GM18526 (cell line): Measurements from ENCODE around the gene COL1A2.

Experiments used
- POLR2A ChIP-seq: IDR thresholded peaks from 3 replicates; pipeline ENCODE4 v1.6.1; 2011; ENCODE audit not compliant: insufficient read length; ENCODE audit errors: extremely low read depth

Gene COL1A2

DNA sequence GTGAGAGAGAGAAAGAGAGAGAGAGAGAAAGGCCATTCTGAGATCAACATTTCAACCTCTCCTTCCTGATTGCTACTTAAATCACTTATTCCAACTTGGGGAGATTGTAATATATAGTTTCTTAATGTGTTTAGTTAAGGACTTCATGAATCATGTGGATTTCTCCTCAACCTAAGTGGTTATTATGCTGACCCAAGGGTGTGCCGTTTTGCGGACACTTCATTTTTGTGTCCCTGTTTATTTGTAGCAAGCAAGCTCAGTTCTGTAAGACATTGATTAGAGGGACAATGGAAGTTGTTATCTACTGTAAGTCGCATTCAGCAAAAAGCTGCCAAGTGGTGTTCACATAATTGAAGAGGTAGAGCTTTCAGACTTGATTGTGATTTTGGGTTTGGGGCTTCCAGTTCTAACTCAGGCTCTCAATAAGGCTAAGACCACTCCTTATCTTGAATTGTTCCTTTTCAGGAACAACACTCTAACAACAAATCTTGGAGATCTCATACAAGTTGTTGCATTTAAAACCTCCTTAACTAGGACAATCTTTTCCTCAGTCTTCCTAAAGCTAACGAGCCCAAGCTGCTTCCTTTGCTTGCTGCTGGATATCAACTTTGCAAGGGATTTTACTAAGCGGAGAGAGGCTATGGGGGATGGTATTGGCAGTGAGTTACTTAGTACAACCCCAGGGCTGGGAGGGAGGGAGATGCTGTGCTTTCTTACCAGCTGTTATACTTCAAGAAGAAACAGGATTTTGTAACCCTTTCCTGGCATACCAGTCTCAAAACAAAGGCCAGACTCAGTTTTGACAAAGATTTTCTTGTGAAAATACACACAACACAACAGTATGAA, 19.8 kb upstream of the COL1A2 start:
- TF ChIP-seq POLR2A: no peak

DNA sequence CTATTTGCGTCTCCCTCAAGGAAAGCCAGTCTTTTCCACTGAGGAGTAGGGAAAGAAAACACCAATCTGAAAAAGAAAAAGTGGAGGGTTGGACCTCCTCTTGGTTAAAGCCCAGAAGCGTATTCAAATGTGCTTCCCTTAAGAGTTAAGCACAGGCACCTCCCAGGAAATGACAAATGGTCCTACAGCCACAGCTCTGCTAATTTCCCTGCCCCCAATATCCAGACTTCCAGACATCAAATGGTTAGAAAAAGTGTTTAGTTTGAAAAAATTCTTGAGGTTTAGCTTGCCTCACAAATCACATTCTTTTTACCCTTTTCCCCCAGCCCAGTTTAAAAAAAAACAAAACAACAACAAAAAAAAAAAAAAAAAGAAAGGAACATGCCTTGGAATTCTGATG, 19.0 kb upstream of the COL1A2 start:
- TF ChIP-seq POLR2A: no peak

- no peak for TF ChIP-seq POLR2A
These were observed 18.4 kb upstream of the COL1A2 start for GRCh38 chr7:94376281-94376680.

- no peak for TF ChIP-seq POLR2A
These were observed 16.3 kb upstream of the COL1A2 start for GRCh38 chr7:94378356-94378755.

- no peak for TF ChIP-seq POLR2A
These were observed 14.4 kb upstream of the COL1A2 start for GRCh38 chr7:94380264-94380663.

DNA sequence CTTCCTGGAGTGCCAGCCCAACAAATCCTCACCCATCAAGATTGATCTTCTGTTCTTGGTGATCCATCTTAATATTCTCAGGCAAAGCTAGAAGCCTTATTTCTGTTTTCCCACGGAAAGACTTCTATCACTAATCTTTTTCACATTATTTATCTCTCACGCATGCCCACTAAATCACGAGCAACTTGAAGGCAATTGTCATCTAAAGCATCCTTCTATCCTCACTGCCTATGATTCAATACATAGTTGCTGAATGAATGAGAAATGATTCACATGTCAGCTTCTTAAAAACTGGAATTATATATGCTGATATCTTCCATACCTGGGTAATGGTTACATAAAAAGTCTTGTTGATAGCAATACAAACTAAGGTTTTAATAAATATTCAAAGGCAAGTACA, 12.6 kb upstream of the COL1A2 start:
- TF ChIP-seq POLR2A: no peak

GRCh38 chr7:94382746-94383145, 11.9 kb upstream of the COL1A2 start:
- no peak for TF ChIP-seq POLR2A

DNA sequence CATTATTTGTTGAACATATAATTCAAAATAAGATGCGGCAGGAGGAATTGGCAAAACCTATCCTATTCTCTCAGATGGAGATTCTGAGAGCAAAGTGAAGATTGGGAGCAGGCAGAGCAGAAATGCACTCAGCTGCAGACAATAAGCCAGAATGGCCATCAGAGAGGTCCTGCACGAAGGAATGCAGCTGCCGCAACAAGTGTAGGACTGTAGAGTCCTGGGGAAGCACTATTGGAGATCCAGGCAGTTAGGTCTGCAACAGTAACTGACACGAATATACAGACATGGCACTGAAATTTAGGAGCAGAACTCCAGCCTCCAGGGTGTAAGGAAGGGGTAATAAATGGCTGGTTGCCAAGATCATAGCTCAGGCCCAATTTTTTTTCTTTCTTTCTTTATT, 10.4 kb upstream of the COL1A2 start:
- no peak for TF ChIP-seq POLR2A

GRCh38 chr7:94386416-94386815, 8.3 kb upstream of the COL1A2 start:
- TF ChIP-seq POLR2A: no peak

- no peak for TF ChIP-seq POLR2A
These were observed 6.2 kb upstream of the COL1A2 start for GRCh38 chr7:94388540-94388939.

GRCh38 chr7:94389381-94389780, 5.3 kb upstream of the COL1A2 start:
- TF ChIP-seq POLR2A: no peak

- TF ChIP-seq POLR2A: no peak
These were observed 2.8 kb upstream of the COL1A2 start for GRCh38 chr7:94391726-94392392.

GRCh38 chr7:94392393-94392786, 2.3 kb upstream of the COL1A2 start:
- TF ChIP-seq POLR2A: no peak

DNA sequence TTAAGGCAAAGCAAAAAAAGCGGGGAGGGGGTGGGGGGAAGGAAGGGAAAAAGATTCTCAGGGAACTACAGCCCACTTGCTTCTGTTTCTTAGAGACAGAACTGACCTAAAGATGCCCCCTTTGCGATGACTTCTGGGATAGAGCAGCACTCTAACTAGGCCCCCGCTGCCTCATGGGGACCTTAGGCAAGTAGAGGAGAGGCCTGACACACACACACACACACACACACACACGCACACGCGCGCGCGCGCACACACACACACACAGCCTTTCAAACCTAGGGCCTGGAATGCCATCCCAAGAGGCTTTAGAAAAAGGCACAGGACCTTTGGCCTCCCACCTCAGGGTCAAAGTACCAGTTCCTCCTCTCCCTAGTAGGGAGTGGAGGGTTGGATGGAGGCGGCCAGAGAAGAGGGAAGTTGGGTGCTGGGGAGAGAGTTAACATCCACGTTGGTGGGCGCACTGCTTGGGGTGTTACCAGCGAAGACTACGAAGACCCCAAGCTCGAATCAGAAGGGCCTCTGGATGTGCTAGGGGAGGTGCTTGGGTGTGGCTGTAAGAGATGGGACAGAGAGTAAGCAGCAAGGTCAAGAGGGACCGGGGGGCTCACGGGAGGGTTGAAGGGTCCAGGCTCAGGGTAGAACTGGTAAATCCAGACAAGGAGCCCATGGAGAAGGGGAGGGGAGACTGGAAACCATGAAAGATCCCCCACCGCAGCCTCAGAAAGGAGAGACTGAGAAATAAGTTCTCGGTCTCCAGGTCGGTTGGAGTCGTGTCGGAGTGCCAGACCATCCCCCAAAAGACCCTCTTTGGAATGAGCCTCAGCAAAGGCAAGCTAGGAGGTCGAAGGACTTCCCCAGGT, 1.2 kb upstream of the COL1A2 start:
- no peak for TF ChIP-seq POLR2A

DNA sequence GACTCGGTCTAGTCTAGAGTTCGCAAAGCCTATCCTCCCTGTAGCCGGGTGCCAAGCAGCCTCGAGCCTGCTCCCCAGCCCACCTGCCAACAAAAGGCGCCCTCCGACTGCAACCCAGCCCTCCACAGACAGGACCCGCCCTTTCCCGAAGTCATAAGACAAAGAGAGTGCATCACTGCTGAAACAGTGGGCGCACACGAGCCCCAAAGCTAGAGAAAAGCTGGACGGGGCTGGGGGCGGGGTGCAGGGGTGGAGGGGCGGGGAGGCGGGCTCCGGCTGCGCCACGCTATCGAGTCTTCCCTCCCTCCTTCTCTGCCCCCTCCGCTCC, 622 bp upstream of the COL1A2 start:
- TF ChIP-seq POLR2A: no peak
